Caki2 (cell line): ENCODE data around the gene ZMYND19. TPM values are rescaled to one million over a fixed set of nuclear protein-coding genes. Genes with fewer than 3 reads are reported as not detected.
A peak's percentile ranks its signal among the peaks of the same experiment; 100 is the strongest.
"Not testable (repeated sequence)": the region's sequence is repeated elsewhere in the genome, so short reads cannot be mapped to it uniquely, and the experiment has no call there.

Source experiments
- DNase-seq: peaks from one replicate; pipeline ENCODE4 v3.0.0-alpha.2; 2015; ENCODE audit warnings: low read depth
- in situ Hi-C: cut with HindIII; loops from 2 replicates; pipeline ENCODE4 v1.10.0; 2016; ENCODE audit warnings: low sequenced_read_pairs, low pct_unique_long_range_greater_than_20kb, mixed read lengths
- total RNA-seq: library from RNA; depleted of rRNA; stranded (reverse); fragments of >200 nt; shearing (Covaris generic); gene quantifications from 2 replicates; pipeline ENCODE4 v1.2.3, GENCODE V29; 2014; ENCODE audit warnings: low replicate concordance

The ZMYND19 gene
- total RNA-seq, 1 experiment from 2014 or later, result 27.8 TPM

- in situ Hi-C loops, result no loop called here
- no peak for DNase-seq
These were observed 12.3 kb upstream of the ZMYND19 start for GRCh38 chr9:137602661-137603060.

- in situ Hi-C loops, result no loop called here
- no peak for DNase-seq
These were observed 8.6 kb upstream of the ZMYND19 start for GRCh38 chr9:137598943-137599342.

- in situ Hi-C loops, DNase-seq: not testable (repeated sequence)
These were observed 6.3 kb upstream of the ZMYND19 start for GRCh38 chr9:137596577-137596976.

- in situ Hi-C loops, result no loop called here
- no peak for DNase-seq
These were observed 2.9 kb upstream of the ZMYND19 start for GRCh38 chr9:137593176-137593575.

GRCh38 chr9:137592767-137593166, 2.5 kb upstream of the ZMYND19 start:
- no peak for DNase-seq
- in situ Hi-C loops, result no loop called here

GRCh38 chr9:137590123-137590468, 216 bp downstream of the ZMYND19 start:
- in situ Hi-C loops, result no loop called here
- no peak for DNase-seq

- DNase-seq, result no peak
- in situ Hi-C loops, result no loop called here
These were observed 730 bp downstream of the ZMYND19 start for GRCh38 chr9:137589441-137590122.

- in situ Hi-C loops, result no loop called here
- no peak for DNase-seq
These were observed 1.4 kb downstream of the ZMYND19 start for GRCh38 chr9:137588891-137589290.

- DNase-seq, result no peak
- in situ Hi-C loops, result no loop called here
These were observed 2.0 kb downstream of the ZMYND19 start for GRCh38 chr9:137588311-137588710.

- in situ Hi-C loops, result no loop called here
- no peak for DNase-seq
These were observed 3.5 kb downstream of the ZMYND19 start for GRCh38 chr9:137586854-137587253.

- no peak for DNase-seq
- in situ Hi-C loops, result no loop called here
These were observed 6.4 kb downstream of the ZMYND19 start for GRCh38 chr9:137583957-137584356.

- no peak for DNase-seq
- in situ Hi-C loops, result no loop called here
These were observed 7.0 kb downstream of the ZMYND19 start for GRCh38 chr9:137583347-137583746.

GRCh38 chr9:137582286-137582860, 7.9 kb downstream of the ZMYND19 start:
- in situ Hi-C loops, result no loop called here
- DNase-seq, result no peak

- in situ Hi-C loops, result no loop called here
- DNase-seq, result no peak
These were observed 8.7 kb downstream of the ZMYND19 start for GRCh38 chr9:137581361-137582285.

GRCh38 chr9:137580954-137581322, 9.4 kb downstream of the ZMYND19 start:
- no peak for DNase-seq
- in situ Hi-C loops, result no loop called here

GRCh38 chr9:137580209-137580953, 9.9 kb downstream of the ZMYND19 start:
- in situ Hi-C loops, result no loop called here
- no peak for DNase-seq

GRCh38 chr9:137579259-137579604, 11.1 kb downstream of the ZMYND19 start:
- no peak for DNase-seq
- in situ Hi-C loops, result no loop called here

GRCh38 chr9:137578518-137579258, 11.6 kb downstream of the ZMYND19 start, which contains the start of gene DPH7:
Gene DPH7 (minus strand): TSS chr9:137578925. CDS start chr9:137578777, 148 bp downstream.
- in situ Hi-C loops, result no loop called here
- peak; percentile 79 for DNase-seq
